Suprapubic skin (tissue), 4 donors: Measurements from ENCODE around the gene CCDC136. TPM values are rescaled to one million over a fixed set of nuclear protein-coding genes. Genes with fewer than 3 reads are reported as not detected.

ENCODE experiments used
- DNase-seq, 2 donors: peaks; one replicate each; pipeline ENCODE4 v3.0.0-alpha.2; 2019; ENCODE audit warnings: low spot score in 2 of 2
- H3K27ac ChIP-seq: fragments of 200-600 bp; sonication (generic); one replicate; pipeline ENCODE4 v1.5.1; 2019
- H3K27me3 ChIP-seq: fragments of 200-600 bp; sonication (generic); one replicate; pipeline ENCODE4 v1.5.1; 2019
- H3K36me3 ChIP-seq: fragments of 200-600 bp; sonication (generic); one replicate; pipeline ENCODE4 v1.5.1; 2019
- H3K4me1 ChIP-seq: fragments of 200-600 bp; sonication (generic); one replicate; pipeline ENCODE4 v1.5.1; 2019
- H3K4me3 ChIP-seq: fragments of 200-600 bp; sonication (generic); one replicate; pipeline ENCODE4 v1.5.1; 2019; ENCODE audit warnings: mild to moderate bottlenecking
- H3K9me3 ChIP-seq: fragments of 200-600 bp; sonication (generic); one replicate; pipeline ENCODE4 v1.5.1; 2019
- CTCF ChIP-seq, 2 donors: fragments of 200-600 bp in 1 of 2; fragments of 450-650 bp in 1 of 2; sonication (generic) in 1 of 2; IDR thresholded peaks; one replicate each; pipeline ENCODE4 v1.5.1; 2016 to 2019; ENCODE audit warnings: antibody characterized with exemption in 2 of 2, mild to moderate bottlenecking in 1 of 2, moderate library complexity in 1 of 2
- EP300 ChIP-seq: sonication (generic); formaldehyde crosslinking; IDR thresholded peaks from one replicate; pipeline ENCODE4 v1.6.1; 2017; ENCODE audit warnings: antibody characterized with exemption
- POLR2A ChIP-seq, 2 donors: fragments of 450-650 bp; IDR thresholded peaks; one replicate each; pipeline ENCODE4 v1.6.1; 2017; ENCODE audit warnings: antibody characterized with exemption in 2 of 2, mild to moderate bottlenecking in 2 of 2, moderate library complexity in 2 of 2
- POLR2AphosphoS5 ChIP-seq, 3 donors: sonication (generic); formaldehyde crosslinking; IDR thresholded peaks; one replicate each; pipeline ENCODE4 v1.6.1; 2017; ENCODE audit warnings: antibody characterized with exemption in 3 of 3
- WGBS: methylation state at CpG from one replicate; pipeline ENCODE4 v1.1.5; 2018; 5-methylcytosine and 5-hydroxymethylcytosine counted together
- total RNA-seq, 4 donors: library from RNA; depleted of rRNA; stranded (reverse); fragments of >200 nt; gene quantifications; one replicate each; pipeline ENCODE4 v1.1.0, GENCODE V29; 2016

The CCDC136 gene
- total RNA-seq, 4 donors from 2014 or later = 0.95 to 4.8 (median 2.1) TPM

- 86% methylated on average over 3 of the region's 25 CpGs for WGBS
- H3K4me1 ChIP-seq = no peaks in the 10 kb centered on the region
- H3K9me3 ChIP-seq = no peaks in the 10 kb centered on the region
- no peak overlapping the region for H3K4me3 ChIP-seq
- TF ChIP-seq POLR2AphosphoS5 (IDR thresholded peaks at IDR 0.05) = no peak
- no peak for TF ChIP-seq POLR2A (IDR thresholded peaks at IDR 0.05)
- TF ChIP-seq EP300 = no peak
- no peak for TF ChIP-seq CTCF (IDR thresholded peaks at IDR 0.05)
- no peak for DNase-seq
- no peaks in the 10 kb centered on the region for H3K27me3 ChIP-seq
- H3K36me3 ChIP-seq = peaks cover 20% of the 10 kb centered on the region
- H3K27ac ChIP-seq = no peak overlapping the region
These were observed 53.1 kb downstream of the CCDC136 start for GRCh38 chr7:128844777-128845311.

- 84% methylated on average over 5 of the region's 5 CpGs for WGBS
- no peak for DNase-seq
- no peak overlapping the region for H3K4me3 ChIP-seq
- peaks cover 24% of the 10 kb centered on the region for H3K36me3 ChIP-seq
- TF ChIP-seq CTCF (IDR thresholded peaks at IDR 0.05) (no peak), EP300 (no peak), POLR2AphosphoS5 (IDR thresholded peaks at IDR 0.05) (no peak), POLR2A (IDR thresholded peaks at IDR 0.05) (no peak)
- no peaks in the 10 kb centered on the region for H3K4me1 ChIP-seq
- H3K27me3 ChIP-seq = no peaks in the 10 kb centered on the region
- no peak overlapping the region for H3K27ac ChIP-seq
- no peaks in the 10 kb centered on the region for H3K9me3 ChIP-seq
These were observed 53.7 kb downstream of the CCDC136 start for GRCh38 chr7:128845475-128845874.

GRCh38 chr7:128845987-128846386, 54.2 kb downstream of the CCDC136 start:
- peaks cover 29% of the 10 kb centered on the region for H3K36me3 ChIP-seq
- 88% methylated on average over 9 of the region's 19 CpGs for WGBS

GRCh38 chr7:128846781-128847444, 55.1 kb downstream of the CCDC136 start:
- Histone ChIP-seq H3K4me1 (no peaks in the 10 kb centered on the region), H3K36me3 (peaks cover 31% of the 10 kb centered on the region), H3K27ac (no peak overlapping the region), H3K9me3 (no peaks in the 10 kb centered on the region), H3K4me3 (no peak overlapping the region), H3K27me3 (no peaks in the 10 kb centered on the region)
- DNase-seq = no peak
- WGBS = 87% methylated on average over 14 of the region's 14 CpGs
- TF ChIP-seq CTCF (IDR thresholded peaks at IDR 0.05) (no peak), POLR2AphosphoS5 (IDR thresholded peaks at IDR 0.05) (no peak), POLR2A (IDR thresholded peaks at IDR 0.05) (no peak), EP300 (no peak)

More at GRCh38 chr7:128845987-128846386, 54.2 kb downstream of the CCDC136 start:
- Histone ChIP-seq H3K4me1 (no peaks in the 10 kb centered on the region), H3K27me3 (no peaks in the 10 kb centered on the region), H3K9me3 (no peaks in the 10 kb centered on the region), H3K4me3 (no peak overlapping the region), H3K27ac (no peak overlapping the region)
- no peak for DNase-seq
- TF ChIP-seq POLR2A (IDR thresholded peaks at IDR 0.05) = no peak
- TF ChIP-seq POLR2AphosphoS5 (IDR thresholded peaks at IDR 0.05) = no peak
- TF ChIP-seq CTCF (IDR thresholded peaks at IDR 0.05) = no peak
- no peak for TF ChIP-seq EP300

- H3K36me3 ChIP-seq = peaks cover 34% of the 10 kb centered on the region
These were observed 56.0 kb downstream of the CCDC136 start for GRCh38 chr7:128847721-128848211.

More at GRCh38 chr7:128847721-128848211, 56.0 kb downstream of the CCDC136 start:
- no peak for DNase-seq
- no peak overlapping the region for H3K27ac ChIP-seq
- no peaks in the 10 kb centered on the region for H3K9me3 ChIP-seq
- TF ChIP-seq POLR2A (IDR thresholded peaks at IDR 0.05) (no peak), POLR2AphosphoS5 (IDR thresholded peaks at IDR 0.05) (no peak)
- 80% methylated on average over 1 of the region's 17 CpGs for WGBS
- H3K4me1 ChIP-seq = no peaks in the 10 kb centered on the region
- H3K27me3 ChIP-seq = no peaks in the 10 kb centered on the region
- no peak overlapping the region for H3K4me3 ChIP-seq
